Spleen (tissue), 11 donors: ENCODE measurements around the gene ZBP1. TPM values are rescaled to one million over a fixed set of nuclear protein-coding genes. Genes with fewer than 3 reads are reported as not detected.

Experiments
- DNase-seq: peaks from one replicate; pipeline ENCODE4 v3.0.0-alpha.2; 2020
- H3K27ac ChIP-seq, 8 donors: fragments of 200-600 bp; sonication (generic) in 7 of 8; 1 replicate in 4 of 8; 2 replicates in 4 of 8; pipeline versions ENCODE4 v1.5.0 to v1.8.0; 2016 to 2021; ENCODE audit warnings: inconsistent platforms in 4 of 8, mild to moderate bottlenecking in 4 of 8, moderate library complexity in 1 of 8
- H3K27me3 ChIP-seq, 7 donors: fragments of 200-600 bp; sonication (generic) in 6 of 7; replicated peaks in 1 of 7; 1 replicate in 4 of 7; 2 replicates in 3 of 7; pipeline versions ENCODE4 v1.5.0 to v1.8.0; 2016 to 2021; ENCODE audit warnings: inconsistent platforms in 3 of 7, mild to moderate bottlenecking in 1 of 7
- H3K36me3 ChIP-seq, 6 donors: fragments of 200-600 bp; sonication (generic) in 5 of 6; 1 replicate in 4 of 6; 2 replicates in 2 of 6; pipeline versions ENCODE4 v1.5.0 to v1.8.0; 2016 to 2021; ENCODE audit warnings: inconsistent platforms in 2 of 6
- H3K4me1 ChIP-seq, 6 donors: fragments of 200-600 bp; sonication (generic) in 5 of 6; 1 replicate in 3 of 6; 2 replicates in 3 of 6; pipeline versions ENCODE4 v1.5.0 to v1.8.0; 2016 to 2021; ENCODE audit warnings: inconsistent platforms in 3 of 6
- H3K4me3 ChIP-seq, 8 donors: fragments of 200-600 bp; sonication (generic) in 7 of 8; 1 replicate in 4 of 8; 2 replicates in 4 of 8; pipeline versions ENCODE4 v1.5.0 to v1.8.0; 2016 to 2021; ENCODE audit warnings: inconsistent platforms in 4 of 8, mild to moderate bottlenecking in 4 of 8, moderate library complexity in 2 of 8
- H3K9me3 ChIP-seq, 8 donors: fragments of 200-600 bp; sonication (generic) in 7 of 8; 1 replicate in 4 of 8; 2 replicates in 4 of 8; pipeline versions ENCODE4 v1.5.0 to v1.8.0; 2016 to 2021; ENCODE audit warnings: inconsistent platforms in 4 of 8
- POLR2A ChIP-seq, 3 donors: fragments of 450-650 bp; IDR thresholded peaks; one replicate each; pipeline ENCODE4 v1.5.1; 2017; ENCODE audit warnings: antibody characterized with exemption in 3 of 3, mild to moderate bottlenecking in 1 of 3
- POLR2AphosphoS5 ChIP-seq, 3 donors: sonication (generic); formaldehyde crosslinking; IDR thresholded peaks; one replicate each; pipeline ENCODE4 v1.5.1; 2017; ENCODE audit warnings: antibody characterized with exemption in 3 of 3
- WGBS, 5 donors: extraction: QIAGEN DNeasy Blood & Tissue Kit in 3 of 5; methylation state at CpG; one replicate each; pipeline versions ENCODE4 v1.1.5 to v1.1.7; 2013 to 2018; 5-methylcytosine and 5-hydroxymethylcytosine counted together
- intact Hi-C: fragments of 100-400 bp; cut with DNase I; formaldehyde crosslinking; loops from one replicate; pipeline ENCODE4 v1.15.0; 2023; ENCODE audit warnings: low total_unique reads
- polyA plus RNA-seq, 3 donors: library from polyadenylated mRNA; stranded (reverse); fragments of 200-250 nt; gene quantifications; one replicate each; pipeline ENCODE4 v1.2.1, GENCODE V29; 2013
- total RNA-seq, 7 donors: library from RNA; depleted of rRNA in 3 of 7; stranded (reverse); fragments of >200 nt in 3 of 7; fragmentation: NEBNext Ultra II Directional in 4 of 7; extraction: Animal tissue kit (Norgen Biotek cat#: 25700) in 4 of 7; gene quantifications; one replicate each; pipeline versions ENCODE4 v1.1.0 to v1.2.1, GENCODE V29; 2016 to 2021
- TF ChIP-seq, protein P1 (sequence below), 11 experiments: fragments of 200-600 bp in 7 of 11; fragments of 450-650 bp in 4 of 11; sonication (generic) in 4 of 11; IDR thresholded peaks in 8 of 11; conservative IDR thresholded peaks in 3 of 11; 1 replicate in 7 of 11; 2 replicates in 4 of 11; pipeline versions ENCODE4 v1.4.0 to v1.8.0; 2016 to 2021; ENCODE audit warnings: antibody characterized with exemption in 11 of 11, inconsistent platforms in 4 of 11, mild to moderate bottlenecking in 1 of 11
- donor health status: healthy with polysubstance abuse.
- donor health status: DM: no; HTN: no; CAD: no; lungs with moderate emphysema.
- donor health status: DM: no; HTN: no; CAD: no.
- donor health status: Bipolar disorder and iron deficiency.
- donor health status: healthy.
- donor health status: DM: no; HTN: no; CAD: no.
- donor health status: DM: yes; HTN: yes; CAD: no.

The ZBP1 gene
- total and polyA plus RNA-seq, 10 donors: 8.6 to 28.4 (median 16.6) TPM

DNA sequence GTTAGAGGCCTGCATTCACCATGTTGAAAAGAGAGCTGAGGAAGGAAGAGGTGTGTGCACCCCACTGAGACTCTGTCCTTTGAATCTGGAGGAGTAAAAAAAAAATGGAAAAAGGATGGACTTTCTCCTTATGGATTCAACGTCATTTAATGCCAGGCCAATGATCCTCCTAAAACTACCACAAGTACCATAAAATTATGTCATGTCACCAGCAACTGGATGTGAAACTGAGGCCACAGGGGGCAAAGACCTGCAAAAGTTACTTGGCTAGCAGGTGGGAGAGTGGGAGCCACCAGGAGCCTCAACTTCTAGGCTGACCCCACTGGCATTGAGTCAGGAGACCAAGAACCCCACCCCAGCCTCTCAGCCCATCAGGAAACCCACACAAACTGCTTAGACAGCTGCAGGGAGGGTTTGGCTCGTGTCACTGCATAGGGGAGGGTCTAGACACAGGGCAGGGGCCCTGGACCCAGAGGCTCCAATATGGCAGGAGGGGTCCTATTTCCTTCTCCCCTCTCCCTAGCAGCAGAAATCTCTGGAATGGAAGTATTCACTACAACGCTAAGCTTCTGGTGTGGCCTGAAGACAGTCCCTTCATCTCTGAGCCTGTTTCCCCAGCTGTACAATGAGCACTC, 48.3 kb downstream of the ZBP1 start:
- H3K4me3 ChIP-seq: no peak overlapping the region
- peaks cover 0 to 50% (median 0%) of the 10 kb centered on the region in 7 donors for H3K27me3 ChIP-seq
- 68 to 89% (median 80%) methylated on average over 3 of the region's 3 CpGs for WGBS, 5 donors
- TF ChIP-seq POLR2AphosphoS5 (IDR thresholded peaks at IDR 0.05) (no peak), POLR2A (IDR thresholded peaks at IDR 0.05) (no peak)
- TF ChIP-seq, protein P1, sequence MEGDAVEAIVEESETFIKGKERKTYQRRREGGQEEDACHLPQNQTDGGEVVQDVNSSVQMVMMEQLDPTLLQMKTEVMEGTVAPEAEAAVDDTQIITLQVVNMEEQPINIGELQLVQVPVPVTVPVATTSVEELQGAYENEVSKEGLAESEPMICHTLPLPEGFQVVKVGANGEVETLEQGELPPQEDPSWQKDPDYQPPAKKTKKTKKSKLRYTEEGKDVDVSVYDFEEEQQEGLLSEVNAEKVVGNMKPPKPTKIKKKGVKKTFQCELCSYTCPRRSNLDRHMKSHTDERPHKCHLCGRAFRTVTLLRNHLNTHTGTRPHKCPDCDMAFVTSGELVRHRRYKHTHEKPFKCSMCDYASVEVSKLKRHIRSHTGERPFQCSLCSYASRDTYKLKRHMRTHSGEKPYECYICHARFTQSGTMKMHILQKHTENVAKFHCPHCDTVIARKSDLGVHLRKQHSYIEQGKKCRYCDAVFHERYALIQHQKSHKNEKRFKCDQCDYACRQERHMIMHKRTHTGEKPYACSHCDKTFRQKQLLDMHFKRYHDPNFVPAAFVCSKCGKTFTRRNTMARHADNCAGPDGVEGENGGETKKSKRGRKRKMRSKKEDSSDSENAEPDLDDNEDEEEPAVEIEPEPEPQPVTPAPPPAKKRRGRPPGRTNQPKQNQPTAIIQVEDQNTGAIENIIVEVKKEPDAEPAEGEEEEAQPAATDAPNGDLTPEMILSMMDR (IDR thresholded peaks at IDR 0.05 in 8 of 11, conservative IDR thresholded peaks at IDR 0.05 in 3 of 11): no peak
- no peaks in the 10 kb centered on the region for H3K9me3 ChIP-seq
- intact Hi-C loops: no loop called here
- peaks cover 0 to 9% (median 5%) of the 10 kb centered on the region in 6 donors for H3K4me1 ChIP-seq
- no peak overlapping the region for H3K27ac ChIP-seq
- no peaks in the 10 kb centered on the region for H3K36me3 ChIP-seq
- DNase-seq: peak; percentile 37

DNA sequence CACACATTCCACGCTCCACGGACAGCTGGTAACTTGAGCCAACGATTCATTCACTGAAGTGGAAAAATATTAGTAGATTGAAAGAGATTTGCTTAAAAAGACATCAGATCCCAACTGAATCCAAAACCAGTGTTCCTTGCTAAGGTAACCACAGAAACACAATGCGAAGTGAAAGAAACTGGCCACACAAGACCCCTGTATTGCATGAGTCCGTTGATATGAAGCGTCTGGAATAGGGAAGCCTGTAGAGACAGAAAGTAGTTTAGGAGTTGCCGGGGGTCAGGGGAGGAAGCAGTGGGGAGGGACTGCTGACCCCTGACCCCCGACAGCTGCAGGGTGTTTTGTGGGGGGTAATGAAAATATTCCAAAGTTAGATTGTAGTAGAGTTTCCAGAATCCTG, 49.3 kb downstream of the ZBP1 start:
- no peaks in the 10 kb centered on the region for H3K9me3 ChIP-seq
- intact Hi-C loops: no loop called here
- TF ChIP-seq, protein P1 (IDR thresholded peaks at IDR 0.05 in 8 of 11, conservative IDR thresholded peaks at IDR 0.05 in 3 of 11): no peak
- TF ChIP-seq POLR2A (IDR thresholded peaks at IDR 0.05) (no peak), POLR2AphosphoS5 (IDR thresholded peaks at IDR 0.05) (no peak)
- peaks cover 0 to 56% (median 0%) of the 10 kb centered on the region in 7 donors for H3K27me3 ChIP-seq
- peak overlapping the region in 5 of 8 donors; percentile 20 to 59 (median 42) for H3K27ac ChIP-seq
- H3K36me3 ChIP-seq: no peaks in the 10 kb centered on the region
- no peak for DNase-seq
- WGBS, 5 donors: 75 to 84% (median 77%) methylated on average over 8 of the region's 8 CpGs
- H3K4me3 ChIP-seq: no peak overlapping the region
- peaks cover 0 to 9% (median 5%) of the 10 kb centered on the region in 6 donors for H3K4me1 ChIP-seq

DNA sequence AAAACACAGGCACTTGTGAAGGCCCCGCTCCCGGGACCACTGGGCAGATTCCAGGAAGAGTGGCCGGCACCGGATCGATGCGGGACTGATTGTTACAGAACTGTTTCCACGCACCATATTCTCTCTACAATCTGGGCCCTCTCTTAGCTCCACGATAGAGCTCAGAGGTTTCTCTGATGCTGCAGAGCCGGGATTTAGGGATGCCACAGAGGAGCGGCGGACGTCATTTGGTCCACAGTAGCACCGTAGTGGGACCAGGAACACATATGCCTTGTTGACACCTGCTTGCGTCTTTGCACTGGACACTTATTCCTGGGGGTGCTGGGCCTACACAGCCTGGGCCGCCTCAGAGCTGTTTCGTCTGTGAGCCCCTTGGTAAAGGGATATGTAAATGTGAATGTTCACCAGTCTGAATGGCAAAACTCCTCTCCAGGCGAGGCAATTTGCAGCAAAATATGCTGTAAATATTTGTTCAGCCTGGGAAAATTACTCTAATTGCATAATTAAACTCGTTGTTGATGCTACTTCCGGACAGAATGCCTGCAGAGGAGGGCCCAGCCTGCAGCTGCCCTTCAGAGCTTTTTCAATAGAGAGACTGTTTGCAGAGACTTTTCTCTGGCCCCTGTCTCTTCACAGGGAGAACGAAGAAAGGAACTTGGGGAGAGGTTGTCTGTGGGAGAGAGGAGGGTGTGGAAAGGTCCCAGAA, 49.9 kb downstream of the ZBP1 start:
- 70 to 79% (median 74%) methylated on average over 19 to 20 of the region's 20 CpGs for WGBS, 5 donors
- H3K9me3 ChIP-seq: no peaks in the 10 kb centered on the region
- peak overlapping the region in 5 of 8 donors; percentile 22 to 61 (median 52) for H3K27ac ChIP-seq
- H3K27me3 ChIP-seq: peaks cover 0 to 50% (median 0%) of the 10 kb centered on the region in 7 donors
- TF ChIP-seq, protein P1 (IDR thresholded peaks at IDR 0.05 in 8 of 11, conservative IDR thresholded peaks at IDR 0.05 in 3 of 11): no peak
- no peak for TF ChIP-seq POLR2AphosphoS5 (IDR thresholded peaks at IDR 0.05)
- no peak for TF ChIP-seq POLR2A (IDR thresholded peaks at IDR 0.05)
- H3K36me3 ChIP-seq: no peaks in the 10 kb centered on the region
- no peak overlapping the region for H3K4me3 ChIP-seq
- DNase-seq: peak; percentile 22
- H3K4me1 ChIP-seq: peaks cover 0 to 9% (median 5%) of the 10 kb centered on the region in 6 donors
- intact Hi-C loops: no loop called here

DNA sequence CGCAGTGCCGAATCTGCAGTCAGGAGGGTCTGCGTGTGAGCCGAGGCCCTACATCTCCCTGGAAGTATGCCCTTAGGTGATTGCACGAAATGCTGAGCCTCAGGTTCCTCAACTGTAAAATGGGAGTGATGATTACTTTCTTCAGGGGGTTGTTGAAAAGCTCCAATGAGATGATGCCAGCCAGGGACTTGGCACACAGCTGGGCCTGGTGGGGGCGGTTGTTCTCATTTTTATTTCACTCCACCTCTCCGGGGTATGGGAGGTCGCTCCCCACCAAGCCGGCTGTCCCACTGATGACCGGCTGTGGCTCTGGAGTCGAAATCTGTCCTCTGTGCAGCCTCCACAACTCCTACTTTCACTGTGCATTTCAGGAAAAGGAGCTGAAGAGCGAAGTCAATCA, 51.3 kb downstream of the ZBP1 start:
- H3K4me3 ChIP-seq: no peak overlapping the region
- H3K27ac ChIP-seq: no peak overlapping the region
- DNase-seq: peak; percentile 23
- TF ChIP-seq, protein P1 (IDR thresholded peaks at IDR 0.05 in 8 of 11, conservative IDR thresholded peaks at IDR 0.05 in 3 of 11): no peak
- TF ChIP-seq POLR2A (IDR thresholded peaks at IDR 0.05): no peak
- no peak for TF ChIP-seq POLR2AphosphoS5 (IDR thresholded peaks at IDR 0.05)
- H3K27me3 ChIP-seq: peaks cover 0 to 43% (median 0%) of the 10 kb centered on the region in 7 donors
- WGBS, 5 donors: 74 to 82% (median 81%) methylated on average over 12 of the region's 12 CpGs
- H3K9me3 ChIP-seq: no peaks in the 10 kb centered on the region
- H3K4me1 ChIP-seq: peaks cover 0 to 8% (median 4%) of the 10 kb centered on the region in 6 donors
- H3K36me3 ChIP-seq: no peaks in the 10 kb centered on the region
- intact Hi-C loops: no loop called here
